SH-SY5Y (cell line): ENCODE results near the gene GJA1.

ENCODE experiments used
- GATA2 ChIP-seq: IDR thresholded peaks from 2 replicates; pipeline ENCODE4 v1.6.1; 2011; ENCODE audit warnings: mild to moderate bottlenecking, low read depth, low read length
- GATA3 ChIP-seq: IDR thresholded peaks from 2 replicates; pipeline ENCODE4 v1.6.1; 2011; ENCODE audit warnings: low read depth, mild to moderate bottlenecking, low read length, moderate library complexity

Gene GJA1

DNA sequence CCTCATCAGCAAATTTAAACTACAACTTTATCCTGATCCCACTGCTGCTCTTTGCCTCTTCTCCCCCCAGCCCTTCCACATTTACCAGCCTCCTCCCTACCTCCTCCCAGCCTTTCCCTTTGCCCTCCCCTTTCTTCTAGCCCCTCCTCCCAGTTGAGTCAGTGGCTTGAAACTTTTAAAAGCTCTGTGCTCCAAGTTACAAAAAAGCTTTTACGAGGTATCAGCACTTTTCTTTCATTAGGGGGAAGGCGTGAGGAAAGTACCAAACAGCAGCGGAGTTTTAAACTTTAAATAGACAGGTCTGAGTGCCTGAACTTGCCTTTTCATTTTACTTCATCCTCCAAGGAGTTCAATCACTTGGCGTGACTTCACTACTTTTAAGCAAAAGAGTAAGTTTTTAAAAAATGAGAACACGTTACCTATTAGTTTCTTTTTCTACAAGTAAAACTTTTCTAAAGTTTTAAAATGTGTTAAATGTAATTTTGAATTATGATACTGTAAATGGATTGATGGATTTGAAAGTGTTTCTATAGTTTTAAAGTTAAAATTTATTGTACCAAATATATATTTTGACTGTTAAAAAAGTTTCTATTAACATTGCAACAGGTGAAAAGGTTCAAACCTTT, at the start of gene GJA1:
Gene GJA1 (plus strand): TSS at position 203 of the 626 bp plus-strand sequence. CDS start 11,202 bp downstream, outside the sequence.
- TF ChIP-seq GATA3 (no peak), GATA2 (no peak)

DNA sequence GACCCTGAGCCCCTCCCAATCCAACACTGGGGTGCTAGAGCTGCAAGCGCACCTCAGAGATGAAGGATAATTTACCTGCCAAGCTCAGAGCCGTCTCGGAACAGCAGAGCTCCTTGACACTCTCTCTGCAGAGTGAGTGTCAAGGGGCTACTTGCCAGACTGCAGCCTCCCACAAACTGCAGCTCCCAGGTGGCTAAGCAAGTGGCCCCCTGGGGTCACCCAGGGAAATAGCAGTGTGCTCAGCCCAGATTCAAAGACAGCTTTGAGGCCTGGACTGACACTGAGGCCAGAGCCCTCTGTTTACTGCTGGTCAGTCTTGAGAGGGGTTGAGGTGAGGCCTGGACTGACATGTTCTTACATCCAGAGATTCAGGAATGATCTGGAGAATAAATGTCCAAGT, 46.0 kb upstream of the GJA1 start:
- TF ChIP-seq GATA3 (no peak), GATA2 (no peak)

DNA sequence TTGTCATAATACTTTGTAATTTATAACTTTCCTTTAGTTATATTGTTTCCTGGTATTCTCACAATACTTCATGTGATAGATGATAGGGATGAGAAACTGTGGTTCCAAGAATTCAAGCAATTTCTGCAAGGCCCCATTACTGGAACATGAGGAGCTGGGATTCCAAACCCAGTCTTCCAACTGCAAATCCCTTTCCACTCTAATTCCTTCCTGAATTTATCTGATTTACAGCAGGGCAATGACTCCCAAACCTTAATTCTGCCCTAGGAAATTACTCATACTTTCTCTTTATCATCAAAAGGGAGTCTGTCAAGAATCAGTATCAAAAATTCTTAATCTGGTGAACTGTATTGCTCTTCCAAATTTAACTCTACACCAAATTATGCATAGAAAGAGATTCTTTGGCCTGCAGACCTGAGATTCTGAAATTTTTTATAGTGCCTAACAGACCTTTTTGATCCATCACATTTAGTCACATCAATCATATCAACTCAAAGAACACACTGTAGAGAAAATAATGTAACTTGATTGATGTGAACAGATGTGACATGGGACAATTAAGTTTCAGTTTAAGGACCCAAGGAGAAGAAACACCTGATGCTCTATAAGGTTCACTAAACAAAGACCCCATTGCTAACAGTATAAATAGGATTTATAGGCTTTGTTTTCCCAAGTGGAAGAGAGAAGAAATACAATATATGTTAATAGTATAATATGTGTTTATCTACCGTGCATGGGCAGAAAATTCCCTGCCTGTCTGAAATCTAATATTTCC, 41.5 kb upstream of the GJA1 start:
- no peak for TF ChIP-seq GATA2
- no peak for TF ChIP-seq GATA3

DNA sequence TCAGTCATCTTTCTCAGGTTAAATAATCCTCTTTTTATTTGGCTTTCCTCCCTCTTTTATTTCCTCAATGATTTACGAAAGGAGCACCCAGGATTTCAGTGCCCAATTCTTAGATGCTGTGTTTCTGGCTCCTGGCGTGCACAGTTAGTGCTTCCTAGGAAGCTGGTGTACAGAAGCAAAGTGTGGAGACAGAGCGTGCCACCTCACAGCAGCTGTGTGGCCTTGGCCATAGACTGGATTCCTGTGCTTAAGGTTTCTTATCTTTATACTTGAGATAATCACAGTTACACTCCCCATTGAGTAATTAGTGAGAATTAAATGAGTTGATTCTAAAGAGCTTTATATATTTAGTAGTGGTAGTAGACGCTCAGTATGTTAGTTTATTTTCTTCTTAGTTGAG, 39.7 kb upstream of the GJA1 start:
- TF ChIP-seq GATA2 (no peak), GATA3 (no peak)

DNA sequence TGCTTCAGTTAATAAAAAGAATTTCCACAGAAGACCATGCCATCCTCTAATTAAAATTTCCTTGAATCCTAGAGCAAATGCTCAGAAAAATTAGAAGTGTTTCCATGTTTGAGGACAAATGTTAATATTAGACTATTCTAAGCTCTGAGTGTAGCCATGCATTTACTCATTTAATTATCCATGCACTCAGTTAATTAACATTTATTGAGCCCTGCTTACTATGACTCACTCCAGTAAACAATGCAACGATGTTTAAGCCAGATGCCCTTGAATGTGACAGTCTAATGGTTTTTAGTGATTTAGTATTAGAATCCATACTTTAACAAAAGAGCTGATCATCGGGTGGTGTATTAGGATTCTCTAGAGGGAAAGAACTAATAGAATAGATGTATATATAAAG, 37.3 kb upstream of the GJA1 start:
- TF ChIP-seq GATA3 (no peak), GATA2 (no peak)

DNA sequence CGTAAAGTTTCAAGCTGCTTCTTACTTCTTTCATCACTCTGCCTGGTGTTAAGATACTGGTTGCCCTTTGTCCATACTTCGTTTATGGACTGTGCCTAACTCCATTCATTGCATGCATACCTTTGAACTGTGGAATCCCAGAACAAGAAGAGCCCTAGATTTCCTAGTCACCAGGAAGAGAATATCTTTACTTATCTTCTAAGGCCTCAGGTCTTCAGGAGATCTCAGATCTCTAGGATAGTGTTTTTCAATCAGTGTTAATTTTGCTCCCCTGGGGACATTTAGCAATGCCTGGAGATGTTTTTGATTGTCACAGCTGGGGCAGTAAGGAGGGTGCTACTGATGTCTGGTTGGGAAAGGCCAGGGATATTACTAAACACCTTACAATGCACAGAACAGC, 35.5 kb upstream of the GJA1 start:
- no peak for TF ChIP-seq GATA2
- TF ChIP-seq GATA3: no peak

DNA sequence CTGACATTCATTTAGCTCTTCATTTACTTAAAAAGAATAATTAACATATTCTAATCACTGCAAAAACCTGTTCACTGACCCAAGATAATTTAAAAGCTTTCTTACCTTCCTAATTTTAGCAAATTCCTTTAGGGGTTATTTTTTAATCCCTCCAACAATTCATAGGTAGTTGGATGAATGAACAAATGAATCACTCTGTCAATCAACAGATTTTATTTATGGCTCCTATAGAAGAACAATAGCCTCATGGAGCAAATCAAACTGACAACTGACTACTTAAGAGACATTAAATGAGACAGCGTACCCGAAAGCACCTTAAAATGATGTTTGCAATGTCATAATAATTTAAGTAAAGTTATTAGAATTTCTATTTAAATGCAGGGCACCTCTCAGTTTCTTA, 31.5 kb upstream of the GJA1 start:
- no peak for TF ChIP-seq GATA3
- no peak for TF ChIP-seq GATA2

DNA sequence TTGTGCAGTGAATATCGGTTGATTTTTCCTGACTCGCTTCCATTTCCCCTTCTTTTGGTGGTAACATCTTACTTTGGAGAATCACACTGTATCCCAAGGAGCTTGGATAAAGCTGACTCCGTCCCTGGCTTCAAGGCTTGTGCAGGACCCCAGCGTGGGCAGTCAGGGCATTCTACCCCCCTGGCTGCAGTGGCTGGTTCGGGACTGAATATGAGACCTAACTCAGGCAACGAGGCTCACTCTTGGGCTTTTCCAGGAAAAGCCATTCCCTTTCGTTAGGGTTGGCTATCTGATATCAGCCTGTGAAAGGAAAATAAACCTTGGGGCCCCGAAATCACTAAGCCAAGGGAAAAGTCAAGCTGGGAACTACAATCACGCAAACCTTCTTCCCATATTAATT, 30.1 kb upstream of the GJA1 start:
- TF ChIP-seq GATA3 (no peak), GATA2 (no peak)

DNA sequence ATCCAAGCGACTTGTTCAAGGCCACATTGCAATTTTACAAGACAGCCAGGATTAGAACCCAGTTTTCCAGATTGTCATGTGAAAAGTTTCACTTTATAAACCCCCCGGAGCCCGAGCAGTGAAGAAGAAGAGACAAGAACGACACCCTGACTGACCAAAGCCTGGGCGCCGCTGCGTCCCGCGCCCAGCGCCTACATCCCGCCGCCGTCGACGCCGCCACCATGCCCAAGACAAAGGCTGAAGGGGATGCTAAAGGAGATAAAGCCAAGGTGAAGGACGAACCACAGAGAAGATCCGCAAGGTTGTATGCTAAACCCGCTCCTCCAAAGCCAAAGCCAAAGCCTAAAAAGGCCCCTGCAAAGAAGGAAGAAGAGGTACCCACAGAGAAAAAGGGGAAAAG, 27.1 kb upstream of the GJA1 start:
- TF ChIP-seq GATA2: no peak
- TF ChIP-seq GATA3: no peak

DNA sequence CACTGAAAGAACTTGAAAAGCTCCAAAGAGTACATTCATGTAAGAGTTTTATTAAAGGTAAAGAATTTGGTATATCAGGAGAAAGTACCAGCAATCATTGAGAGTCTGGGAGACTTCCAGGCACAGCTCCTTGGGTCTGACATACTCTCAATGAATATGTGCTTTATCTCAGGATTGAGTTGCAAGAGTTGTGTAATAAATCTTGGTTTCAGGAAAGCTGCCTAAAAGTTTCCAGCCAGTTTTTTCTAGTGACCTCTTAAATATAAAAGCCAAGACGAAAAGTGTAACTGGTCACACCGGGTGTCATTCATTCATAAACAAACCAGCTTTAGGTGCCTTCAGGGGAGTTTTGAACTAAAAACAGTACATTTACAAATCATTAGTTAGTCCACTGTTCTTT, 21.6 kb upstream of the GJA1 start:
- TF ChIP-seq GATA2 (no peak), GATA3 (no peak)

DNA sequence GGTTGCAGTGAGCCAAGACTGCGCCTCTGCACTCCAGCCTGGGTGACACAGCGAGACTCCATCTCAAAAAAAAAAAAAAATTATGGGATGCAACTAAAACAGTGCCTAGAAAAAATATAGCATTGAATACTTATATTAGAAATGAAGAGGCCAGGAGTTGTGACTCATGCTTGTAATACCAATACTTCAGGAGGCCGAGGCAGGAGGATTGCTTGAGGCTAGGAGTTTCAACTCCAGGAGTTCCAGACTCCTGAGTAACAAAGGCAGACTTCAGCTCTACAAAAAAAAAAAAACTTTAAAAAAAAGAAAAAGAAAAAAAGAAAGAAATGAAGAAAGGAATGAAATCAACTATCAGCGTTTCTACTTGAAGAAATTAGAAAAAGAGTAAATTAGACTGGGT, 17.1 kb upstream of the GJA1 start:
- TF ChIP-seq GATA2 (no peak), GATA3 (no peak)

DNA sequence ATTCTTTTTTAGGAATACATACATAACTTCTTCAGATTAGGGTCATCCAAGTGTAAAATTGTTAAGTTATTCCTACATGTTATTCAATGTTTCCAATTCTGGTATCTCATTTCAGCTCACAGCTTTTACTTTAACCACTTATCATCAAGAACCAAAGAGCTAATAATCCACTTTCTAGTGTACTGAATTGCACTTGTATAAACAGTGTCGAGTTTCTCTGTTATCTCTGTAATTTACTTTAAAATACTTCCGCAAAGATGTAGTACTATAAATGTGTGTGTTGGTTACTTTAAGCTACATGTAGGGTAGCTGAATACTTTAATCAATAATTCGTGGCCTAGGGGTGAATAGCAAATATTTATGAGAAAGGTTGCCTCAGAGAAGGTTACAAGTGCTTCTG, 8.8 kb upstream of the GJA1 start:
- TF ChIP-seq GATA2 (no peak), GATA3 (no peak)

DNA sequence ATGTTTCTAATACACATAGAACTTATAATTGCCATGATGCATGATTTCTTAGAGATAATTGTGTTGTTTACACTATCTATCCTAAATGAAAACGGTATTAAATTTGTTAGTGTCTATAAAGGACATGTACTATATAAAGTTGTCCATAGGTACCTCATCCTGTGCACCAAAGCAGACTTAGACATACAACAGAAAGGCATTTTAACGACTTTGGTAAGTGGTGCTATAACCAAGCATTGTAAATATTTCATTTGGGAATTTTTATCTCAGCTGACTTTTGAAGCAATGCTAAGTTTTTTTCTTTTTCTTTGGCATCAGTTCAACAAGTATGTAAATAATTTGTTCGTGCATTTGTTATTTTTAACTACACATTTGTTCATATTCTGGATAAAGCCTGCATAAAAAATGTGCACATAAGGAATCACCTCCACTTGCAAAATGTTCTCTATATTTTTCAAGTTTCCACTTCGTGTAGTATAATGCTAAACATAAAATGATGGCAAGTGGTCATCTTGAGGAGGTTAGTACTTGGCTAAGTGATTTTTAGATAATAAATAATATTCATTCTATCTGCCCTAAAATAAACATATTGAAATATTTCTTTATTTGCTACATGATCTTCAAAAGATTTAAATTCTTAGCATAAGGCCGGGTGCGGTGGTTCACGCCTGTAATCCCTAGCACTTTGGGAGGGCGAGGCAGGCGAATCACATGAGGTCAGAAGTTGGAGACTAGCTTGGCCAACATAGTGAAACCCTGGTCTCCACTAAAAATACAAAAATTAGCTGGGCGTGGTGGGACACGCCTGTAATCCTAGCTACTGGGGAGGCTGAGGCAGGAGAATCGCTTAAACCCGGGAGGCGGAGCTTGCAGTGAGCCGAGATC, 6.3 kb upstream of the GJA1 start:
- no peak for TF ChIP-seq GATA3
- TF ChIP-seq GATA2: no peak
